Body of pancreas (tissue), 4 donors: ENCODE measurements around the gene ATF6.
A peak's percentile ranks its signal among the peaks of the same experiment; 100 is the strongest.

Source experiments
- CTCF ChIP-seq, 7 experiments: fragments of 450-650 bp in 4 of 7; fragments of 200-600 bp in 3 of 7; sonication (generic) in 3 of 7; IDR thresholded peaks; one replicate each; pipeline ENCODE4 v1.5.1; 2016 to 2019; ENCODE audit warnings: antibody characterized with exemption in 7 of 7
- POLR2A ChIP-seq, 3 donors: fragments of 450-650 bp; IDR thresholded peaks; one replicate each; pipeline ENCODE4 v1.6.1; 2016; ENCODE audit warnings: antibody characterized with exemption in 3 of 3, mild to moderate bottlenecking in 2 of 3

GRCh38 chr1:161738627-161739287 lies 27.4 kb upstream of the ATF6 start:
- TF ChIP-seq POLR2A (IDR thresholded peaks at IDR 0.05) (no peak), CTCF (IDR thresholded peaks at IDR 0.05) (peak in 3 of 7 experiments; percentile 12 to 38 (median 17))
